Pancreas (tissue), 10 donors: ENCODE measurements around the gene GJD2. TPM values are rescaled to one million over a fixed set of nuclear protein-coding genes. Genes with fewer than 3 reads are reported as not detected.

Experiments
- ATAC-seq, 4 donors: fragments of 200-7000 bp; cut with Tn5 transposase; one replicate each; pipeline versions ENCODE4 v1.8.0 to v1.9.1; 2020; ENCODE audit warnings: mild to moderate bottlenecking in 4 of 4, moderate library complexity in 4 of 4
- DNase-seq, 6 donors: peaks; one replicate each; pipeline ENCODE4 v3.0.0-alpha.2; 2020
- FAIRE-seq: peaks from 2 replicates; lab custom pipeline; 2012; peaks lifted over from hg19 to GRCh38; lab: Jason Lieb, UNC
- H3K27ac ChIP-seq, 4 donors: fragments of 200-600 bp; sonication (generic); 1 replicate in 3 of 4; 2 replicates in 1 of 4; pipeline versions ENCODE4 v1.5.0 to v1.8.0; 2020
- H3K27me3 ChIP-seq, 4 donors: fragments of 200-600 bp; one replicate each; pipeline ENCODE4 v1.8.0; 2021
- H3K36me3 ChIP-seq, 3 donors: fragments of 200-600 bp; sonication (generic) in 1 of 3; one replicate each; pipeline versions ENCODE4 v1.5.0 to v1.8.0; 2020 to 2021
- H3K4me1 ChIP-seq, 3 donors: fragments of 200-600 bp; one replicate each; pipeline ENCODE4 v1.8.0; 2021
- H3K4me3 ChIP-seq, 4 donors: fragments of 200-600 bp; sonication (generic) in 2 of 4; one replicate each; pipeline versions ENCODE4 v1.5.0 to v1.8.0; 2020 to 2021
- H3K9me3 ChIP-seq, 4 donors: fragments of 200-600 bp; one replicate each; pipeline ENCODE4 v1.8.0; 2021
- WGBS, 2 donors: extraction: QIAGEN DNeasy Blood & Tissue Kit; methylation state at CpG; one replicate each; pipeline ENCODE4 v1.1.7; 2013; 5-methylcytosine and 5-hydroxymethylcytosine counted together
- intact Hi-C, 3 donors: fragments of 100-400 bp; cut with DNase I; formaldehyde crosslinking; loops; one replicate each; pipeline versions ENCODE4 v1.11.1 to v1.14.2; 2022
- polyA plus RNA-seq, 2 donors: library from polyadenylated mRNA; stranded (reverse); fragments of 200-250 nt; gene quantifications; one replicate each; pipeline ENCODE4 v1.2.3, GENCODE V29; 2013
- total RNA-seq, 6 donors: library from RNA; stranded (reverse); fragmentation: NEBNext Ultra II Directional in 4 of 6; extraction: Animal tissue kit (Norgen Biotek cat#: 25700) in 4 of 6; gene quantifications; one replicate each; pipeline versions ENCODE4 v1.2.1 to v1.2.4, GENCODE V29; 2021 to 2023
- TF ChIP-seq, protein P1 (sequence below), 4 donors: fragments of 200-600 bp; sonication (generic) in 3 of 4; IDR thresholded peaks; one replicate each; pipeline versions ENCODE4 v1.5.0 to v1.8.0; 2021; ENCODE audit warnings: antibody characterized with exemption in 4 of 4
- donor health status: healthy with polysubstance abuse.
- donor health status: DM: no; HTN: no; CAD: no; lungs with moderate emphysema.
- donor health status: DM: no; HTN: no; CAD: no.
- donor health status: control.
- donor health status: control.
- donor health status: Bipolar disorder and iron deficiency.
- donor health status: DM: yes; HTN: yes; CAD: no.
- donor health status: DM: no; HTN: no; CAD: no.
- donor health status: DM: no; HTN: no; CAD: no.
- donor health status: DM: yes; HTN: yes; CAD: no.

GJD2 gene
- total and polyA plus RNA-seq, 8 donors, result 0.88 to 25.5 (median 3.0) TPM

DNA sequence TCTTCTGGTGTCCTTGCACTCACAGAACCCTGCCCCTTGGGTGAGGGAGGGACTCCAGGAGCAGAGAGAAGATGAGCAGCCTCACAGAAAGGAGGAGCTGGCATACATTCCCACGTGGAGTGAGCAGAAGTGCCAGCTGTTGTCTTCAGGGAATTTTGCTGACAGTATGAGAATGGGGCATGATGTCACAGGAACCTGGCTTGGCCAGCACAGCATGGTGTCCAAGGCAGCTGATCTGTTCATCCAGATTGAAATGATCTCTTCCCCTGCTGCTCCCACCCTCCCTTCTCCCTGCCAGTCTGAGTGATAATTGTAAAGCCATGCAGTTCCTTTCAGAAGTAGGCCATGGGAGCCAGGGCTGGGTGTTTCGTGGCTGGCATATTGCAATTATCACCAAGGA lies 53.3 kb downstream of the GJD2 start:
- no peak for FAIRE-seq
- WGBS, 2 donors, result 47 to 57% methylated on average over 2 of the region's 2 CpGs

More for the DNA sequence above, 53.3 kb downstream of the GJD2 start:
- Histone ChIP-seq H3K27ac (no peak overlapping the region), H3K4me3 (no peak overlapping the region), H3K27me3 (no peaks in the 10 kb centered on the region), H3K36me3 (no peaks in the 10 kb centered on the region), H3K4me1 (no peaks in the 10 kb centered on the region), H3K9me3 (no peaks in the 10 kb centered on the region)
- DNase-seq, result no peak
- TF ChIP-seq, protein P1, sequence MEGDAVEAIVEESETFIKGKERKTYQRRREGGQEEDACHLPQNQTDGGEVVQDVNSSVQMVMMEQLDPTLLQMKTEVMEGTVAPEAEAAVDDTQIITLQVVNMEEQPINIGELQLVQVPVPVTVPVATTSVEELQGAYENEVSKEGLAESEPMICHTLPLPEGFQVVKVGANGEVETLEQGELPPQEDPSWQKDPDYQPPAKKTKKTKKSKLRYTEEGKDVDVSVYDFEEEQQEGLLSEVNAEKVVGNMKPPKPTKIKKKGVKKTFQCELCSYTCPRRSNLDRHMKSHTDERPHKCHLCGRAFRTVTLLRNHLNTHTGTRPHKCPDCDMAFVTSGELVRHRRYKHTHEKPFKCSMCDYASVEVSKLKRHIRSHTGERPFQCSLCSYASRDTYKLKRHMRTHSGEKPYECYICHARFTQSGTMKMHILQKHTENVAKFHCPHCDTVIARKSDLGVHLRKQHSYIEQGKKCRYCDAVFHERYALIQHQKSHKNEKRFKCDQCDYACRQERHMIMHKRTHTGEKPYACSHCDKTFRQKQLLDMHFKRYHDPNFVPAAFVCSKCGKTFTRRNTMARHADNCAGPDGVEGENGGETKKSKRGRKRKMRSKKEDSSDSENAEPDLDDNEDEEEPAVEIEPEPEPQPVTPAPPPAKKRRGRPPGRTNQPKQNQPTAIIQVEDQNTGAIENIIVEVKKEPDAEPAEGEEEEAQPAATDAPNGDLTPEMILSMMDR (IDR thresholded peaks at IDR 0.05), result no peak
- intact Hi-C loops, result no loop called here
- peak in 2 of 4 donors; percentile 44 to 47 for ATAC-seq

Other genes starting within 250 kb of the GJD2 start
- 100 to 1,000 TPM in 5 of 6 donors, 10 to 100 TPM in 1; 77.7 to 245 (median 115) TPM for gene GOLGA8B, start 171.3 kb downstream of the GJD2 start, total RNA-seq
- gene GOLGA8B, start 171.3 kb downstream of the GJD2 start, polyA plus RNA-seq, result 100 to 1,000 TPM; 371 to 529 TPM
- gene ACTC1, start 40.6 kb upstream of the GJD2 start, total RNA-seq, result 1 to 10 TPM in 1 of 6 donors, under 1 TPM in 3, not detected in 2; 0.13 to 5.2 (median 0.34) TPM
- gene ACTC1, start 40.6 kb upstream of the GJD2 start, polyA plus RNA-seq, result 1 to 10 TPM; 1.6 to 2.6 TPM
- gene AQR, start 214.7 kb upstream of the GJD2 start, total RNA-seq, result 10 to 100 TPM in 3 of 6 donors, 1 to 10 TPM in 3; 7.8 to 15.7 (median 10.1) TPM
- 1 to 10 TPM; 4.9 to 7.8 TPM for gene AQR, start 214.7 kb upstream of the GJD2 start, polyA plus RNA-seq
- gene ZNF770, start 233.3 kb upstream of the GJD2 start, total RNA-seq, result 10 to 100 TPM in 5 of 6 donors, 1 to 10 TPM in 1; 8.4 to 22.6 (median 17.0) TPM
- 1 to 10 TPM; 4.8 to 7.1 TPM for gene ZNF770, start 233.3 kb upstream of the GJD2 start, polyA plus RNA-seq